ENCODE measurements around the gene LTA4H. TPM values are rescaled to one million over a fixed set of nuclear protein-coding genes. Genes with fewer than 3 reads are reported as not detected.

The LTA4H gene
- total and polyA plus RNA-seq, 7 donors = 39.6 to 77.3 (median 58.6) TPM

- Histone ChIP-seq H3K27ac (no peak overlapping the region), H3K4me1 (peaks cover 0 to 8% (median 3%) of the 10 kb centered on the region in 4 donors), H3K27me3 (no peaks in the 10 kb centered on the region), H3K4me3 (no peak overlapping the region), H3K9me3 (no peaks in the 10 kb centered on the region), H3K36me3 (no peaks in the 10 kb centered on the region)
- intact Hi-C loops (cut with DNase I) = no loop called here
- no peak for DNase-seq
- TF ChIP-seq EP300 (IDR thresholded peaks at IDR 0.05) (no peak), CTCF (IDR thresholded peaks at IDR 0.05) (no peak), POLR2AphosphoS5 (IDR thresholded peaks at IDR 0.05) (no peak), POLR2A (IDR thresholded peaks at IDR 0.05) (no peak)
- 88% methylated on average over 1 of the region's 1 CpG for WGBS, 2 donors
These were observed 52.8 kb downstream of the LTA4H start for GRCh38 chr12:95982602-95983001.

GRCh38 chr12:95980437-95980836, 55.0 kb downstream of the LTA4H start:
- Histone ChIP-seq H3K4me3 (no peak overlapping the region), H3K27me3 (no peaks in the 10 kb centered on the region), H3K27ac (no peak overlapping the region), H3K9me3 (no peaks in the 10 kb centered on the region), H3K36me3 (no peaks in the 10 kb centered on the region), H3K4me1 (no peaks in the 10 kb centered on the region)
- WGBS, 2 donors = 95% methylated on average over 5 of the region's 5 CpGs
- no peak for DNase-seq
- intact Hi-C loops (cut with DNase I) = no loop called here
- TF ChIP-seq POLR2A (IDR thresholded peaks at IDR 0.05) (no peak), POLR2AphosphoS5 (IDR thresholded peaks at IDR 0.05) (no peak), CTCF (IDR thresholded peaks at IDR 0.05) (no peak), EP300 (IDR thresholded peaks at IDR 0.05) (no peak)

GRCh38 chr12:95978774-95979173, 56.6 kb downstream of the LTA4H start:
- DNase-seq = no peak
- no peaks in the 10 kb centered on the region for H3K4me1 ChIP-seq

GRCh38 chr12:95978351-95978750, 57.0 kb downstream of the LTA4H start:
- Histone ChIP-seq H3K27me3 (no peaks in the 10 kb centered on the region), H3K27ac (no peak overlapping the region), H3K4me3 (no peak overlapping the region), H3K9me3 (no peaks in the 10 kb centered on the region), H3K4me1 (no peaks in the 10 kb centered on the region), H3K36me3 (no peaks in the 10 kb centered on the region)
- no peak for TF ChIP-seq CTCF (IDR thresholded peaks at IDR 0.05)
- no peak for TF ChIP-seq POLR2A (IDR thresholded peaks at IDR 0.05)
- no peak for TF ChIP-seq POLR2AphosphoS5 (IDR thresholded peaks at IDR 0.05)
- no peak for TF ChIP-seq EP300 (IDR thresholded peaks at IDR 0.05)
- intact Hi-C loops (cut with DNase I) = no loop called here
- DNase-seq = no peak
- WGBS, 2 donors = 86 to 91% methylated on average over 5 of the region's 5 CpGs

More at GRCh38 chr12:95978774-95979173, 56.6 kb downstream of the LTA4H start:
- TF ChIP-seq POLR2AphosphoS5 (IDR thresholded peaks at IDR 0.05) = no peak
- TF ChIP-seq EP300 (IDR thresholded peaks at IDR 0.05) = no peak
- TF ChIP-seq POLR2A (IDR thresholded peaks at IDR 0.05) = no peak
- no peak for TF ChIP-seq CTCF (IDR thresholded peaks at IDR 0.05)
- no peaks in the 10 kb centered on the region for H3K36me3 ChIP-seq
- H3K9me3 ChIP-seq = no peaks in the 10 kb centered on the region
- no peaks in the 10 kb centered on the region for H3K27me3 ChIP-seq
- no peak overlapping the region for H3K4me3 ChIP-seq
- WGBS, 2 donors = 88% methylated on average over 3 of the region's 3 CpGs
- no peak overlapping the region for H3K27ac ChIP-seq
- intact Hi-C loops (cut with DNase I) = no loop called here

GRCh38 chr12:95977764-95978305, 57.6 kb downstream of the LTA4H start:
- 89 to 91% methylated on average over 11 of the region's 11 CpGs for WGBS, 2 donors
- TF ChIP-seq POLR2A (IDR thresholded peaks at IDR 0.05) (no peak), CTCF (IDR thresholded peaks at IDR 0.05) (no peak), POLR2AphosphoS5 (IDR thresholded peaks at IDR 0.05) (no peak), EP300 (IDR thresholded peaks at IDR 0.05) (no peak)
- H3K27ac ChIP-seq = no peak overlapping the region
- no peaks in the 10 kb centered on the region for H3K27me3 ChIP-seq
- intact Hi-C loops (cut with DNase I) = no loop called here
- no peaks in the 10 kb centered on the region for H3K9me3 ChIP-seq
- no peak for DNase-seq
- H3K4me1 ChIP-seq = no peaks in the 10 kb centered on the region
- no peaks in the 10 kb centered on the region for H3K36me3 ChIP-seq
- no peak overlapping the region for H3K4me3 ChIP-seq
